NCI-H1436 (cell line): Measurements from ENCODE around the gene GALNT14.

Experiments
- DNase-seq: peaks from one replicate; lab custom pipeline; 2025; lab: John Stamatoyannopoulos, UW

GALNT14 gene

DNA sequence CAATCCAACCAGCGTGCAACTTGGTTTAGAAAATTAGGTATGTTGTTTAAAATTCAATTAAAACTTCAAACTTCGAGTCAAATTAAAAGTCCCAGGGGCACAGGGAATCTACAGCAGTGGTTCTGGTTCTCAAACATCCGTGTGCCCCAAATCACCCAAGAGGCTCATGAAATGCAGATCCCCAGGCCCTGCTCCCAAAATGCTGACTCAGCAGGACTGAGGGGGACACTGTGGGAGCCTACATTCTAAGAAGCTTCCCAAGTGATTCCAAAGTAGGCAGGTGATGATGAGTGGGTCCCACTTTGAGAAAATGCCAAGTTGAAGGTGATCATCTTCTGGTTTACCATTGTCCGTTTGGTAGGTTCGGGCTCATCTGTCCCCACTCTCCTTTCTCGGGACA is 82.3 kb downstream of the GALNT14 start:
- no peak for DNase-seq

GRCh38 chr2:31054842-31055388 is 83.3 kb downstream of the GALNT14 start:
- DNase-seq = no peak

- DNase-seq = no peak
Measured at GRCh38 chr2:31053929-31054782, 84.1 kb downstream of the GALNT14 start.

DNA sequence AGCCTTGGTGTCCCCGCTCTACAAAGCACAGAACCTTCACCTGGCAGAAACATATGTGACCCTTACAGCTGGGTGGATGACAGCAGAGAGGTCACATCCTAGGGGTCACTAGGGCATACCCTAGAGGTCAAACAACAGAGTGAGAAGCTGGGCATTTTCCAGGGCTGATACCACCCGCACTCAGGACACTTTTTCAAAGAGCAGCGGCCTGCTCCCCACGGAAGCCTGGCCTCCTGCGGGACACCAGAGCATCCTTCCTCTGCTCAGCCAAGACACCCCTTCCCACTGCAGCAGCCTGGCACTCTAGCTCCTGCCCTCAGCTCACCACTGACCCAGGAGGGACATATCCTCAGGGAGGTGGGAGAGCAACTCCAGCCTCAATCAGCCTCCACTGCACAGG is 86.0 kb downstream of the GALNT14 start:
- no peak for DNase-seq

DNA sequence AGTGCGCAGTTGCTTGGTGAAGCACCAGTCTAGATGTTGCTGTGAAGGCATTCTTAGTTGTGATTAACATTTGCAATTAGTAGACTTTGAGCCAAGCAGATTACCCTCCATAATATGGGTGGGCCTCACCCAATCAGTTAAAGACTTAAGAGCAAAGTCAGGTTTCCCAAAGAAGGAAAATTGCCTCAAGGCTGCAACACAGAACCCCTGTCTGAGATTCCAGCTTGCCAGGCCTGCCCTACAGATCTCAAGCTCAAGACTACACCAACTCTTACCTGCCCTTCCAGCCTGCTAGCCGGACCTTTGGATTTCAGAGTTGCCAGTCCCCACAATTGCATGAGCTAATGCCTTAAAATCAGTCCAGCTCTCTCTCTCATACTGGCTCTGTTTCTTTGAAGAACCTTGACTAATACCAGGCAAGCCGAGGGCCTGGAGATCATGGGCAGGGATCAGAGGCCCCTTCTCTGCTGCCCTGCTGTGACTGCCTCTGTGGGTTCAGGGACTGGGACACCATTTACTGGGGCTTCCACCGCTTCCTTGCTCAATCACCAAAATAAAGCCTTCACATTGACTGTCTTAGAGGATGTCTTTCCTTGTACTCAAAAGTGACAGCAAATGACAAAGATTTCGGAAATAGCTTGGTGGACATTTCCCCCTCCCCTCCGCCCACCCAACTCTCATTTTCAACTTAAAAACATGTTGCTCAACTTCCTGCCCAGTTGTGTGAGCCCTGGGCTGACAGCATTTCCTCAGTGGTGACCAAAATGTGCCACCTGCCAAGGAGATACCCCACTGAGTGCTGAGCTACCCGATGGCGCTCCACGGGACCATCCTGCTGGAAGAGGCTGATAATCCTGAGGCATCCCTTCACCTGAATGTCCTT is 86.7 kb downstream of the GALNT14 start:
- no peak for DNase-seq

DNA sequence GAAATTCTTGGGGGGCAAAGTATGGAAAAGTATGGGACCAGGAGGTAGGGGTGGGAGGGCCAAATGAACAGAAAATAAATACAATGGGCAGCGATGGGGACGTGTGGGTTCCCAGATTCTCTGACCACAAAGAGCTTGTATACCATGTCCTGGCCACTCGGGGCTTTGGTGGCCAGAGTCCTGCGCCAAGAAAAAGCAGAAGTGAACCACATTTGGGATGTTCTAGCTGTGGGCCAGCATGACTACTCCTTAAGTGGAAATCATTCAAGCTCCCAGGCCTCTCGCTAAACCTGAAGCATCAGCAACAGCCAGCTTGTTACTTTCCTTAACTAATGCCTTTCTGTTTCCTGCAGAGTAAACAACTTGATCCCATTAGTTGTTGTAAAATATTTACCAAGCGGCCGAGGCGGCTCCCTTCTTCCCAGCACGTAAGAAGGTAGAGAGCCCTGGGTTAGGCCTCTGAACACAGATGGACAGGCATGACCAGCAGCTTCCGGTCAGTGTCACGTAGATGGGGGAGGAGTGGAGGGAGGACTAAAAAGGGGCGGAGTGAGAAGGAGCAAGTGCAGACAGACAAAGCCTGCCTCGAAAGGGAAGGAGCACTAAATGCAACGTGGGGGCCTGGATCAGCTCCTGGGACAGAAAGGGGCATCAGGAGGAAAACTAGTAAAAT is 88.2 kb downstream of the GALNT14 start:
- DNase-seq = no peak

DNA sequence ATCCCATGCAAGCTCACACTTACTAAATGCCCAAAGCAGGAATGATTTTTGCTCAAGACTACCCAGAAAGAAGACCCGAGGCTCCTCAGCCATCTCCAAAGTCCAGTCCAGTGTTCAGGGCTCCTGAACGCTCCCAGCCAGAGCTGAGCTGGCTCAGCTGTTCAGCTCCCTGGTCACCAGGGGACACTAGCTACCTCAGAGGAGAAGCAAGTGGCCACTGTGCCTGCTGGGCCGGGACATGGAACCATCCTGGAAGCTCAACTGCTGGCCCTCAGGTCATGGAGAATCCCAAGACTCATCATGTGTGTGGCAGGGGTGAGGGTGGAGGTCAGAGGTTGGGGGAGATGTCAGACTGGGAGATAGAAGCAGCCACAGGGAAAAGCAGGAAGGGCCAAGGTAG is 89.0 kb downstream of the GALNT14 start:
- DNase-seq = no peak

- no peak for DNase-seq
Measured at GRCh38 chr2:31047599-31047998, 90.6 kb downstream of the GALNT14 start.

DNA sequence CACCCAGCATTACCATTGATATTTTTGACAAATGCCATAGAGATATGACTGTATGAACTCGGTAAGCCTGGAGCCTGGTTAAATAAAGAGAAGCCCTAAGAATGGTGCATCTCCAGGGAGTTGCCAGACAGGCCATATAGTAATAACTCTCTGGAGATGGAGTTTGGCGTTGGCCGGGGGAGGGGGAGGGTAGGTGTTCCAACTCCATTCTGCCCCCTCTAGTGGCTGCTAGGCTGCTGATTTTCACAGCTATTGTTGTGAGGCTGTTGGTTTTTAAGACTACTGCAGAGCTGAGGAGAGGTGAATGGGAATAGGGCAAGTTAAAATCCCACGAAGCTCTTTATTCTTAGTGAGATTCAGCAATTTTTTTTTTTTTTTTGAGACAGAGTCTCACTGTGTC is 99.9 kb downstream of the GALNT14 start:
- DNase-seq = no peak

DNA sequence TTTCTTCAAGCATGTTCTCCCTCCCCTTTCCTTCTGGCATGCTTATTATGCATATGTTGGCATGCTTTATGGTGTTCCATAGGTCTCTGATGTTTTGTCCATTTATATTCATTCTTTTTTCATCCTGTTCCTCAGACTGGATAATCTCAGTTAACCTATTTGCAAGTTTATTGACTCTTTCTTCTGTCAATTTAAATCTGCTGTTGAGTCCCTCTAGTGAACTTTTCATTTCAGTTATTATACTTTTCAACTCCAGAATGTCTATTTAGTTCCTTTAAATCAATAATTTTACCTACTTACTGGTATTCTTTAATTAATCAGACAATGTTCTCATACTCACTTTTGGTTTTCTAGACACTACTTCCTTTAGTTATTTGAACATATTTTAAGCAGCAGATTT is 101.2 kb downstream of the GALNT14 start:
- DNase-seq = no peak

DNA sequence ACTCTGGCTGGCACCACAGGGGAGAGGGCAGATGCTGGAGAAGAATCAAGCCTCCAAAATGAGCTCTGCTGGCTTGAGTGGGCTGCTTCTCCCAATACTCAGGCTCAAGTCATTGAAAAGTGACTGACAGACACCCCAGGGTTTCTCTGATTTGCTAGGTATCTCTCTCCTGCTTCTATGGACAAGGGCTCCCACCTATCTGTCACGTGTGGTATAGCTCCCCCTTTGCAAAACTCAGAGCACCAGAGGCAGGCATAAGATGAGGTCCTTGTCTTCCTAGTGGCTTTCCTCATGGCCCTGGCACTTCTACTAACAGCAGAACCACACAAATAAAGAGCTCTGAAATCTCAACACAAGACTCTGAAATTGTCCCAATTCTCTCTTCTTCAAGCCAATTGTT is 105.2 kb downstream of the GALNT14 start:
- no peak for DNase-seq

DNA sequence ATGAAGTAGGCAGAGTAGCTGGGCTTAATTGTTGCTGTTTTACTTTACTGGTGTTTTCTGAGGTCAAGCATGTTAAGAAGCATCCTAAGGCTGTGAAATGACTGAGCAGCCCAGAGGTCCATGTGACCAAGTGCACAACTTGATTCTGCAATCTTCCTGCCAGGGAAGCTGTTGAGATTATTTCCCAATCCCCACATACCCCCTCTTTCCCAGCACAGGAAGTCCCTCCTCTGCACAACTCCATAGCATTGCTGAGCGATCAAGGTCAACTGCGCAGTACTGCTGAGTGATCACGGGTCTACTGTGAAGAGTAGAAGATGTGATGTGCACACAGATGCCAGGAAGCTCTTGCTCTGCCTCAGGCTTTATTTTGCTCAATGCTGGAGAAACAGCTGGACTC is 105.8 kb downstream of the GALNT14 start:
- no peak for DNase-seq

DNA sequence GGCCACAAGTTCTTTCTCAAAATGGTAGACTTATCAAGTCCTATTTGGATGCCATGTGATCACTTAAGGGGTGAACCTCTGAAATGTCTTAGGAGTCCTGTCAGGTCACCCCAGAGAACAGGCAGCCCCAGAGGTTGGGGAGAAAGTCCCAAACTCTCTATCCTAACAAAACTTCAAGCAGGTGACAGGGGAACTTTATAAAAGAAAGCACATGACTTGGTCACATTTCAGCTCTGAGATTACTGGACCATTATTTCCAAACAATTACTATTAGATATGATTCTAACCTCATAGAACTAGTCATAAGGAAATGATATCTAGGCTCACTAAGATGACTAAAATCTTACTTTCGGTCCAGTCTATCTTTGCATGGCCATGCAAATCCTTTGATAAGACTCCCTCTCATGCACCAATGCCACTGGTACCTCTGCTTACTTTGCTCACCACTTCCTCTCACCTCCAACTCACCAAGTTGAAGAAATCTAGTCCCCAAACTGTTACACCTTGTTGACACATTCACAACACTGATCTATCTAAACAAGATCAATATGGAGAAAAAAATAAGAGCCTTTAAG is 107.0 kb downstream of the GALNT14 start:
- no peak for DNase-seq

DNA sequence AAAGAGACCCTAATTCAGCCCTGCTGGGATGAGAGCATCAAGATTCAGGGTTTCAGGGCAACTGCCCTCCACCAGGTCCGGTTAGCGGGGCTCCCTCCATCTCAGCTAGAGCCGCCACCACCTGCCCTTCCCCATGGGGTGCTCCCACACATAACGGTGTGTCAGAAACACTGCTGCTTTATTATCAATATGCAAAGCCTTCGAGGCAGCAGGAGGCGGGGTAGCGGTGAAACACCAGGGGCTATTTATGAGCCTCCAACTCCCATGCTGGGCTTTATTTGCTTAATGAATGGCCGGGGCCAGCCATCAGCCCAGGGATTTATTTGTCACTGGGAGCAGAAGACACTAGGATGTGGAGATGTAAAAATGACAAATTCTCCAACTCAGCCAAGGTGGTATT is 109.8 kb downstream of the GALNT14 start:
- no peak for DNase-seq

GRCh38 chr2:31027549-31027948 is 110.7 kb downstream of the GALNT14 start:
- DNase-seq = no peak

GRCh38 chr2:31023541-31023940 is 114.7 kb downstream of the GALNT14 start:
- DNase-seq = no peak

DNA sequence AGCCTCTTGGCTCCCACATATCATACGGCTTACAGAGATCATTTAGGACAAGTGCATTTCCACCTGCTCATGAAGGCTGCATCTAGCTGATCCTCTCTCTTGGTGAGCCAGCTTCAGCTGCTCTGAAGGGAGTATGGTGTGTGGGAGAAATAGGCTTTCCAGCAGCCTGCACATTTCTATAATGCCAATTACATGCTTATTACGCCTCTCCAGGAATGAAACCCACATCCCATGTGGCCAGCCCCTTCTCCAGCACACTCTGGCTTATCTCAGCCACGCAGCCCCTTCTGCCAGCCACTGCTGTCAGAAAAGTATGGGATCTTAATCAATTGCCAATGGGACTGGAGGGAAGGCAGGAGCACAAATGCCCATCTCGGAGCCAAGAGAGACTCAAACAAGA is 117.5 kb downstream of the GALNT14 start:
- no peak for DNase-seq

GRCh38 chr2:31018280-31018679 is 120.0 kb downstream of the GALNT14 start:
- no peak for DNase-seq

- DNase-seq = no peak
Measured at GRCh38 chr2:31016648-31017047, 121.6 kb downstream of the GALNT14 start.

GRCh38 chr2:31014516-31014915 is 123.7 kb downstream of the GALNT14 start:
- DNase-seq = no peak

GRCh38 chr2:31013301-31013700 is 124.9 kb downstream of the GALNT14 start:
- no peak for DNase-seq

DNA sequence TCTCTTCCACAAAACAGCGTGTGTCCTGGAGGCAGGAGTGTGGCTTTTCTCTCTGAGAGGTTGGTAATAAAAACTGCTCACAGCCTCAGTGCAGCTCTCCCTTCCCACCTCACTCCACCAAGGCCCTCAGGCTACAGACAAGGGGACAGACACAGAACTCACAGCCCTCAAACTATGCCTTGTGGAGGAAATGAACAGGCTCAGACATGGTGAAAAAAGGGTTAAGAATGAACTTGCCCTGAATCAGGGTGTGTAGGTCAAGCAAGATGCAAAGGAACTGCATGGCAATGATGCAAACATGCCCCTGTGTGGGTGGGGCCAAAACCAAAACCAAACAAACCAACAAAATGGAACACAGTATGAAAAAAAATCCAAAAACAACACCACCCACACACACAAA is 125.8 kb downstream of the GALNT14 start:
- DNase-seq = no peak
